ENCODE results near the gene SUCO.

The SUCO gene

DNA sequence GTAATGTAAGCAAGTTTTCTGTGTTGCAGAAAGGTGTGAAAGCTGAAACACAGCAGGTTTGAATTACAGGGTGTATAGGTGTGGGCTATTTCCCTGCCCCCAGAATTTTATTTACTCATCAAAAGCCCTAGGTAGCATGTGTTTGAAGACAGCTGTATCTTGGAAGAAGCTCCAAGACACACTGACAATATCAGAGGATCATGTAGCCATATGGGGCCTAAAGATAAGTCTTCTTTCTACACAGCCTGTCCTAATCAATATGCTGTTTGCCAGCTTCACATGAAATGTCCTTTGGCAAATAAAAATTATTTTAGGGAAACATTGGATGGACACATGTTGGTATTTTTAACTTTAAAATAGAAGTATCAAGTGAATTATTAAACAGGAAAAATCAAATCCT lies 17.5 kb upstream of the SUCO start:
- DNase-seq (ENCODE audit: low read depth in 2 of 2) = no peak

DNA sequence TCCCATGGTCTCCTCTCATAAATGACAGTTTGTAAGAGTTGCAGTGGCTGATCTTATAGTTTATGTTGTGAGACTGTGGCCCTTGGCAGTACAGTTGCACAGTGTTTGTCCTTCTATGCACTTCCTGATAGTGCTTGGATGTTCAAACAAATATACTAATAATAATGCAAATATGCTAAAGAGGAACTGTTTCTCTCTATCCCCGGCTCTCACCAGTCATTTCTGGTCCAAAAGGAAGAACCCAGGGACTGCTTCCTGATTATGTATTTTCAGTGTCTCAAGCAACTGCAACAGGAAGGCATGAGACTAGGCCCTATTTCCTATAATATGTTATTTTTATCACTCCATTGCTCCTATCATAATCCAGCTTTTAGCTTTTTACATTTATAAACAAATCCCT lies 17.0 kb upstream of the SUCO start:
- DNase-seq (ENCODE audit: low read depth in 2 of 2) = no peak

DNA sequence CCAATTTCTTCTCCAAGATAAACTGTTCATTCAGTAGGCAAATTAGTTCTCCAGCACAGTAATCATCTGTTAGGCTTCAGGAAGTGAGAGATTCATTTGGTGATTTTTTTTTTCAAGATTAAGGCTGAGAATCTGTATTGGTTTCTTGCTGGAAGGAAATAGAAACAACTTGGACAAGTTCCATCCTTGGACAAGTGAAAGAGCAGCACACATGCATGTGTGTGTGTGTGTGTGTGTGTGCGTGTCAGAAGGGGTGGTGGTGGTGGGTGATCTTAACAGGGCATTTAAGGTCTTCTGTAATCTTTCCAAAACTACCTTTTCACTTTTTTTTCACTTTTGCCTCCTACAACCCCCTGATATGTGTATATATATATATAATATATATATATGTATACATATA lies 15.9 kb upstream of the SUCO start:
- no peak for DNase-seq (ENCODE audit: low read depth in 2 of 2)

DNA sequence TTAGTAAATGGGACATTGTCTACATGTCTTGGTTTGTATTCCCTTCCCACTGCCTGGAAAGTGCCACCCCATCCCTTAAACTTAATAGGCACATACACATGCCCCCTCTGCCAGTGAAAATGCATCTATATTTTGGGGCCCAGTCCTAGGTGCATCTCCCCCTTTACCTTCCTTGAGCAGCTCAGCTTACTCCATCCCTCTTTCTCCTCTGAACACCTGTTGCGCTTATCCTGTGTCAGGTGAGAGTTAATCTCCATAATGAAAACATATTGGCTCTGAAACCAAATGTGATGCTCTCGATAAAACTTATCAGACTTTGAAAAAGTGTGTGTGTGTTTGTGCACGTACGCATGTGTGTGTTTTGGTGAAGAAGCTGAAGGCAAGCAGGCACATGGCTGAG lies 15.4 kb upstream of the SUCO start:
- no peak for DNase-seq (ENCODE audit: low read depth in 2 of 2)

DNA sequence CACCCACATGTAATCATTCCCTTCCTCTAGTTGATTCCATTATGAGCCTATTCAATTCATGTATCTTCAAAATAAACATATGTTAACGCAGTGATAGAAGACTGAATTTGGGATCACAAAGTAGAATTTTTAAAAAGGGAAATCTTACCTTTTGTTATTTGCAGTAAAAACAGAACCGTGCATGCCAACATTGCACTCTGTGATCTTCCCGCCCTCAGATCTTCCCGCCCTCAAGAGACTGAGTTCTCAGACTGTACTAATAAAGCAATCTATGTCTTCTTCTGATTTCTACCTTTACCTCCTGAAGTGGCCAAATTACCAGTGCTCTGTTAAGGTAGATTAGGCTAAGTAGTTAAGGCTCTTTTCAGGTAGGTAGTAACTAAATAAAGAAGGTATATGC lies 3.6 kb upstream of the SUCO start:
- DNase-seq (ENCODE audit: low read depth in 2 of 2) = no peak

DNA sequence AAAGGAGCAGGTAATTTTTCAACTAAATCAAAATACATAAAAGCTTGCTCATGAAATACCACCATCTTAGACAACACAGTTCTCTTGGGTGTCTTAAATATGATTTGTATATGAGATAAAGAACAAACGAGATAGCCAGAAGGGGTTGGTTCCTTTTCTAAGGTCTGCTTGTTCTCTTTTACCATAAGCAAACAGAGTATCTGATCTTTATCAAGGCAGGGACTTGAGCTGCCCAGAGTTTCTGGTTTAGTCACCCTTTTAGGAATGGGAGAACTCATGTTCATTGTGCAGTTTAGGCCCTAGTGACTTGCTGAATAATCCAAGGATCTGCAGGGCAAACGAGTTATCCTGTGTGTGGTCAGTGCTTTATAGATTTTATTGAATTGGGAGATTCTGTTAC lies 3.0 kb upstream of the SUCO start:
- no peak for DNase-seq (ENCODE audit: low read depth in 2 of 2)

DNA sequence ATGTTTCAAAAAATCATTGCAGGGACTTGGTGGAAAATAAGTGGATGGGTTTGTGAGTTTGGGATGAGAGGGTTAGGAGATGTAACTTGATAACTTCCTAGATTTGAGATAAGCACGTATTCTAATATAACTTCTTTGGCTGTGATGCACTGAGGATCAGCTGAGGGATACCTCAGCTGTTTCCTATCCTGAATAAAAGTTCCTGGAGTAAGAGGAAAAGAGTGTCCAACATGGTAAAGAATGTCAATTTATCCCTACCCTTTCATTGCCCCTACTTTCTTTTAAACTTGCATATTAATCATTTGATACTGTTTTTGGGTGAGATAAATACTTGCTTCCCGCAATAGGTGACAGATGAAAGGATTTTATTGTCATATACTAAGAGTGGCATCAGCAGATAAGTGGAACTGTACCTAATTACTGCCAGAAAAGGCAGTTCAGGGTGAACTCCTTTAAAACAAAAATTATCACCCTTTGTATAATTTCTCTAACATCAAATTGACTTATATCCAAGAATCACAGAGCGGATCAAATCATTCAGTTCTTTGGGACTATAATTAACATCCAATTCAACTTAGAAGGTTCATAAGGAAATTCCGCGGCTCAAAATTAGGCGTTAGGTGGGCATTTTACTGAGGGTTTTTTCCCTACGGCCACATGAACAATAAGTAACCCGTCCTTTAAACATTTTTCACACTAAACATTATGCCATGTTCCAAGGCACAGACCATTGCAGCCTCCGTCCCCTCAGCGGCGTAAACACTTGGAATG lies 1.4 kb upstream of the SUCO start:
- DNase-seq (ENCODE audit: low read depth in 2 of 2) = no peak

DNA sequence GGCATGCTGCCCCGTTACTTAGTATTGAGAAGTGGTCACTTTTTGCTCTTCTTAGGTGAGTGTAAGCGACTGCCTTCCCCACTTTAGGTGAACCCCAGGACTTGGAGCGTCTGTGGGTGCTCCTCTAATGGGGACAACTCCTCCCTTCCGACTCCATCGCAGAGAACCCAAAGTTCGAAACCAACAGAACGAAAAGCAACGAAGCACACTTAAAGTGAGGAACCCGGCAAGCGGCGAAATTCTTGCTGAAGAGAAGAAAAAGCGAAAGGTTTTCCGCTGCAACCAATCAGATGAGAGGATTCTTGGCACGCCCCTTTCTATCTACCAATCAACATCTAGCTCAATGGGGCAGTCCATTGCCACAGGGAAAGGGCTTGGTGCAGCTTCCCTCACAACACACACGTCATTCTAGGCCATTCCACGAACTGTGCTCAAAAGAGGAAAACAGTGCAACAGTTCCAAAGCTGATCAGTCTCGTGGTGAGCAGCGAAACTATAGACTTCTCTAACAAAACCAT lies 709 bp upstream of the SUCO start:
- DNase-seq (ENCODE audit: low read depth in 2 of 2) = peak; percentile 60 to 76

DNA sequence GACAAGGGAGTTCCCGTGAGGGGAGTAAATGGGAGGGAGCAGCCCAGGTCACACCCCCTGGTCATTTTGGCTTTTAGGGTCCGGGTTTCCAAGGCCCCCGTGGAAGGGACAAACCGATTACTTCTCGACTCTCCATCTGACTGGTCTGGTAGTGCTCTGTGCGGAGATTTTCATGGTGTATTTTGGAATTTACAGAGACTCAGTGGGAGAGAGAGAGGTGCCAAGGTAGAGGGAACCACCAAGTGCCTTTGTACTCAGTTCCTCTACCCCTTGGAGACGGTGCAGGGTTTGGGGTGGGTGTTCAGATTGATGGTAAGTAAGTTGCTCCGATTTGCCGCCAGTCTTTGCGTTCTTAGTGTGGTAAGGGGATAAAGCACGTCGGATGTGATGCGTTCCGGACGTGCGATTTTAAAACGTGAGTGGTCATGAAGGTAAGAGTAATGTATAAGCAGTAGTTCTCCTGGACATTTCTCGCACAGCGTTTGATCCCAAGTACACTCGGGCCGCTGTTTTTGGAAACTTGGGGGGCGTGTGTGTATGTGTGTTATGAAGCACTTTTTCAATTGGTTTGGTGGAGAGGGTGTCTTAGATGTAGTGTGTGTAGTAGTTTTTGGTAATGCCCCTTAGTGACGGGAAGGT lies 682 bp downstream of the SUCO start:
- no peak for DNase-seq (ENCODE audit: low read depth in 2 of 2)

DNA sequence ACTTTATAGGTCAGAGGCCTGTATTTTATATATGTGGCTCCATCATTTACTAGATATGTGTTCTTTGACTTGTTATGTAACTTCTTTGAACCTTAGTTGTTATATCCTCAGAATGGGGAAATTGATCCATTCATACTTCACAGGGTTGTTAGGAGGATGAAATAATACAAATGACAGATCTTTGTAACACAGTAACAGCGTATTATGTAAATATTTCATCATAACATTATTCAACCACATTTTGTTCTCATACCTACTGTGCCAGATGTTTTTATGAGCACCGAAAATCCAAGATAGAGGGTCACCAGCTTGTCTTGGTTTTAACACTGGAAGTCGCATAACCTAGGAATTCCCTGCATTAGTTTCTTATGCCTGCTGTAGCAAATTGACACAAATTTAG lies 3.3 kb downstream of the SUCO start:
- DNase-seq (ENCODE audit: low read depth in 2 of 2) = no peak

DNA sequence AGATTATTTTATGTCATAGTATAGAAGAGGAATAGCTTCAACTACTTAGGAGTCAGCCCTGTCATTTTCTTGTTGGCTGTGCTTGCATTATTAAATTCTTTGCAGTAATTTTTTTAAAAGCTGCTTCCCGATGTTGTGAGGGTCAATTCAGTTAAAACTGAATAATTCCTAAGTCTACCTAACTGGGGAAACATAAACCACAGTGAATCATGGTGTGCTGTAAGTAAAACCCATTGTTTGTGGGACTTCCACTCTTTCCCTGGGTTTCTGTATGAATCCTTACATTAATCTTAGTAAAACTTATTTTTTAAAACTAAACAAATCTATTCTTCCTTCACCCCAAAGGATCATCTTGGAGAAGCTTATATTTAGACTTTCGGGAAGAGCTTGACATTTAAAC lies 4.4 kb downstream of the SUCO start:
- DNase-seq (ENCODE audit: low read depth in 2 of 2) = no peak

DNA sequence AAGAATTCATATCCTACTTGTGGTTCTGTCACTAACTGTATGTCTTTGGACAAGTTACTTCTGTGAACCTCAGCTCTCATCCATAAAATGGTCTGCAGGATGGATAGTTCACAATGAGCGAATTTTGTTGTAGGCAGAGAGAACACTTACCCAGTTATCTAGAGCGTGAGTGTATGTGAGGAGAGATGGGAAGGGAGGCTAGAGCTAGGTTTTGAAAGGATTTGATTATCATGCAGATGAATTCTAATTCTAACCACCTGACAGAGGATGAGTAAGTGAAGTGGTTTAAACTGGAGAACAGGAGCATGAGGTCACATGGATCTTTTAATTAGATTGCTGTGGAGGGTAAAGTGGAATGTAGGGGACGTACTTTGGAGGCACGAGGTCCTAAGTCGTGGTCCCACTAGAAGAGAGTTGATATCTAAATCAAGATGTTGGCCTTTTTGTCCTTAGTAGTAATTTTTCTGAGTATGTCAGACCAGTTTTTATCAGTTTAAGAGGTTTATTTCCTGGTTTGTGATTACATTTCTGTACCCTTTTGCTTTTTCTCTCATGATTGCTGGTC lies 5.0 kb downstream of the SUCO start:
- no peak for DNase-seq (ENCODE audit: low read depth in 2 of 2)

DNA sequence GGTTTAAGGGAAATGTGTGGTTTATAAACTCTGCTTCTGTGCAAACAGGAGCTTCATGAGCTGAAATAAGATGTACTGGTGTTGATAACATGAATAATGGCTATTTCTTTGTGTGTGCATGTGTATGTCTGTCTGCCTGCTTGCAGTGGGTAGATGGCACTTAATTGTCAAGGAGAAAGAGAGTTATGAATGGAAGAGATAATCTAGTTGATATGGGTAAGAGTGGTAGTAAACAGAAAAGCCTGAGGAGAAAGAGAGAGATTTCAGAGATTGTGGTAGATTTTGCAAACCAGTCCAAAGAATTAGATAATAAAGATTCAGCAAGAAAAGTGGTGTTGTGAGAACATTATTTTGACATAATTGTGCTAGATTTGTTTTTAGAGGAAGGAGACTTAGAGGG lies 7.7 kb downstream of the SUCO start:
- DNase-seq (ENCODE audit: low read depth in 2 of 2) = no peak

DNA sequence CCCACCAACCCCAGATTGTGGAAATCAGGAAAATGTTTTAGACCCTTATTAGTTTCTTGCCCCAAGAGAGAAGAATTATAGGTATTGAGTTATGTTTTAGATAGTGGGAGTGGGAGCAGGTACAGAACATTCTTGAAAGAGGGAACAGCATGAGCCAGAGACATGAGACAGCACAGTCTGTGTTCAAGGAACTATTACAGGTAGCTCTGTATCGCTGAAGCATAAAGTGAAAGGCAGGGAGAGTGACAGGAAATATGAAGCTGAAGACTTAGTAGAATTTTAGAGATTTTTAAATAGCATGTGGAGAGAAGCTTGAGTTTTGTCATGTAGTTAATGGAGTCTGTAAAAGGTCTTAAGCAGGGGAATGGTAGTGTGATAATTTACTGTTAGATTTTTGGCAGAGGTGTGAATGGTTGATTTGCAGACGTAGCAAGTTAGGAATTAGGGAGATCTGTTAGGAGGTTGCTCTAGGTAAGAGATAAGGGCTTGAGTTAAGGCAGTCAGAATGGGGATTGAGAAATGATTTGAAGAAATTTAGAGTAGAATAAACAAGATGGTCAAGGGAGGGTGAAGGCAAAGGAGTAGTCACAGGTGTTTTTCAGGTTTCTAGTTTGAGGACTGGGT lies 11.6 kb downstream of the SUCO start:
- no peak for DNase-seq (ENCODE audit: low read depth in 2 of 2)

DNA sequence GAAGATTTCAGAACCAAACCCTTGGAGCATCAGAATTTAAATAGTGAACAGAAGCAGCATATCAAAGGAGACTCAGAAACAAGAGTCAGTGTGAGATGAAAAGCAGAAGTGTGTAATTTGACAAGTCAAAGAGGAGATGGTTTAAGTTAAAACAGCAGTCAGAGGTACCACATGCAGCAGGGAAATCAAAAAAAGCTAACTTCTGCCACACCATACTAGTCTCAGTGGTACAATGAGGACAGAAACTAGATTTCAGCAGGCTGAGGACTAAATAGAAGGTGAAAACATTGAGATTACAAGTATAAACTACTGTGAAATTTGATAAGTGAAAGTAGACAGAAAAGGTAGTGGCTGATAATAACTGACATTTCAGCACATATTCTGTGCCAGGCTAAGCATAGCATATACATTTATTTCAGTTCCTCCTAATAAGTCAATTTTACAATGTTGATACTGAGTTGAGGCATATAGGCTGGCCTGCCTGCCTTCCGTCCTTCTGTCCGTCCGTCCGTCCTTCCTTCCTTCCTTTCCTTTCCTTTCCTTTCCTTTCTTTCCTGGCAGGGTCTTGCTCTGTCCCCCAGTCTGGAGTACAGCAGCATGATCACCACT lies 12.6 kb downstream of the SUCO start:
- DNase-seq (ENCODE audit: low read depth in 2 of 2) = no peak

DNA sequence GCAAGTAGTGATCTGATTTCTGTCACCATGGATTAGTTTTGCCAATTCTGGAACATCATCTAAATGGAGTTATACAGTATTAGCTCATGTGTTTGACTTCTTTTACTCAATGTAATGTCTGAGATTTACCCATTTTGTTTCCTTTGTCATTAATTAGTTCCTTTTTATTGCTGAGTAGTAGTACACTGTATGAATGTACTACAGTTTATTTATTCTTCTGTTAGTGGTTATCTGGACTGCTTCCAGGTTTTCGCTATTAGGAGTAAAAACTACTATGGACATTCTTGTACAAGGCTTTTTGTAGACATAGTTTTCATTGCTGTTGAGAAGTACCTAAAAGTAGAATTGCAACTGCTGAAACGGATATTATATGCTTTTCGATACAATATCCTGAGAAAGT lies 14.1 kb downstream of the SUCO start:
- DNase-seq (ENCODE audit: low read depth in 2 of 2) = no peak

DNA sequence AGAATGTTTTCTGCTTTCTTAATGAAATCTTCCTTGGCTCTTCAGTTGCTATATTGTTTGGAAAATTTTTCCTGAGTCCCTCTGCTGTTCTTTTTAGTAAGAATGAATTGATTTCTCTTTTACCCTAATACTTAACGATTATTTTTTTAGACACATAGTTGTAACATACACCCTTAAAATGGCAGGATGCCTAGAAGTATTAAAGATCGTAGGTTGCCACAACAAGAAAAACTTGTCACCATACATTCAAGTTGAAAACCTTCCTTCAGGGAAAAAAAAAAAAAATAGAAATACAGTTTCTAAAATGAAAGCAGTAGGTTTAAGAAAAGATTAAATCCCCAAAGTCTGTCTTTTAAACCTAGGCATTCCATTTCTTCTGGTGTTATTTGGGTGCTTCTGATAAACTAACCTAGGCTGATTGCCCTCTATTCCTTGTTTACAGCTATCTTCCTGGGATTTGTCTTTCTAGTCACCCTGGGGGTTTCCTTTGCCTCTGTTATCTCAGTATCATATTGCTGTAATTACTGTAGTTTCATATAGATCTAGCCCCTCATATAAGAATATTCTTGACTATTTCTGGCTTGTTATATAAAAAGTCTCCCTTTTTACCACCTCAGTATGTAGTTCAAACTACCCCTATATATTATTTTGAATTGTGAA lies 16.8 kb downstream of the SUCO start:
- DNase-seq (ENCODE audit: low read depth in 2 of 2) = no peak

DNA sequence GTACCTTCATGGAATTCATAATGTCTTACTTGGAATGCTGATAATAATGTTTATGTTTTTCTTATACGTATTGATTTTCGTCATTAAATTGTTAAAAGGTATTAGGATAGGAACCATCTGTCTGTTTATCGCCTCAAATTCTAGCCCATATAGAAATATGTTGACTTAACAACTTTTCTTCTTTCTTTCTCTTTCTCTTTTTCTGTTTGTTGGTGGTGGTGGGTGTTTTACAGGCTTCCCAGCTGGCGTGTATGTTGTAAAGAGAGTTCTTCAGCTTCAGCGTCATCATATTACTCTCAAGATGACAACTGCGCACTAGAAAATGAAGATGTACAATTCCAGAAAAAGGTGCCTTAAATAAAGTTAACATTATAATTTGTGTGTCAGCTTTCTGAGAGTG lies 18.3 kb downstream of the SUCO start:
- DNase-seq (ENCODE audit: low read depth in 2 of 2) = no peak

DNA sequence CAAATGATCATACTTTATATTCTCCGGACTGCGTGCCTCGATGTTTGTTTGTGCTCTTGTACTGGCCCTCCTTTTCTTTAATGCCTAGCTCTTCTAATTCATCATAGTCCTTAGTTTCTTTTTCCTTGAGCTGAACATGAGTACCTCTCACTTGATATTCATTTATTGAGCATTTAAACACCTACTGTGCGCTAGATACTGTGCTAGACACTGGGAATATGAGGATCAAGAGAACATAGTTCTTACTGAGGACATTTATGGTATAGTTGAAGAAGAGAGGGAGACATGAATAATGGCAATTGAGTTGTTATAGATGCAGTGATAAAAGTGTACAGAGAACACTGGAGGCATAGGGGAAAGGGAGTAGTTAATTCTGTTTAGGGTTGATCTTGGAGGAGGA lies 22.0 kb downstream of the SUCO start:
- no peak for DNase-seq (ENCODE audit: low read depth in 2 of 2)

DNA sequence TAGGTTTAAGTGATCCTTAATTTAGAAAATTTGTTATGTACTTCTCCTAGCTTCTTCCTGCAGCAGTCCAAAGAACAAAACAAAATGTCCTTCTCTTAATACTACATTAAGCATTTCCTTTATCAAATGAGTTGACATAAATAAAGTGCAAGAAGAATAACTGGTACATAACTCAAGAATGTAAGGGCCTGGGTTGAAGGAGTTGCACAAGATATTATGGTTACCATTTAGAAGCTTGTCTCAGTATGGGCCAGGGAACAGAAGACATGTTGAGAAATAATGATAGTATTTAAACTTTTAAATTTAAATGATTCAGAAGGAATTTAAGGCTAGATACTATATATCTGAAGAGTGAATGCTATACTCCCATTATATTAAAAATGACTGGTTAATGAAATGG lies 23.5 kb downstream of the SUCO start:
- DNase-seq (ENCODE audit: low read depth in 2 of 2) = no peak

DNA sequence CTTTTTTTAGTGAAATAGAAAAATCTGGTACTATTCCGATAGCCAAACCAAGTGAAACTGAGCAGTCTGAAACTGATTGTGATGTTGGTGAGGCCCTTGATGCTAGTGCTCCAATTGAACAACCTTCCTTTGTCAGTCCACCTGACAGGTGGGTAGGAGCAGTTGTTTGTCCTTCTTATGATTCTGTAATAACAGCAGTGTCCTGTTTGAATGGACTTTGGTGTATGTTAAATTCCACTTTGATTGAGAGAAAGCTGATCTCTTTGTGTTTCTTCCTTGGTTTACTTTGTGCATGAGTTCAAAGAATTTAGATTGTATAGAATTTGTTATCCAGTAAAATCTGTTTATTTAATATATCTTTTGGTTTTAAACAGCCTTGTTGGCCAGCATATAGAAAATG lies 24.3 kb downstream of the SUCO start:
- DNase-seq (ENCODE audit: low read depth in 2 of 2) = no peak
